MCF 10A (cell line): ENCODE results near the gene RAD51B. TPM values are rescaled to one million over a fixed set of nuclear protein-coding genes. Genes with fewer than 3 reads are reported as not detected.

Source experiments
- BruUV-seq: library from RNA; stranded (reverse); fragments of 400-500 nt; replicated peaks from 2 replicates; lab custom pipeline; 2021; lab: Mats Ljungman, UMichigan
- CTCF ChIA-PET: fragments of 300-600 bp; sonication (Branson Sonifier 250); formaldehyde crosslinking; extraction: SDS; loops from one replicate; lab custom pipeline; 2021; ENCODE audit warnings: antibody characterized with exemption, inconsistent platforms; lab: Yijun Ruan, JAX
- POLR2A ChIA-PET: fragments of 300-600, 350-650 bp; sonication (Branson Sonifier 250); formaldehyde crosslinking; extraction: SDS; loops from one replicate; lab custom pipeline; 2020; ENCODE audit warnings: antibody characterized with exemption, inconsistent platforms; lab: Yijun Ruan, JAX
- DNase-seq: peaks from one replicate; pipeline ENCODE4 v3.0.0-alpha.2; 2018; ENCODE audit not compliant: unreplicated experiment
- H3K27ac Mint-ChIP-seq: one replicate; pipeline ENCODE4 v1.8.0; 2022; ENCODE audit warnings: mild to moderate bottlenecking, low read depth, mixed read lengths; ENCODE audit not compliant: unreplicated experiment
- H3K27me3 Mint-ChIP-seq: one replicate; pipeline ENCODE4 v1.8.0; 2022; ENCODE audit warnings: mixed read lengths; ENCODE audit not compliant: insufficient read depth, unreplicated experiment
- H3K36me3 Mint-ChIP-seq: one replicate; pipeline ENCODE4 v1.8.0; 2022; ENCODE audit warnings: mild to moderate bottlenecking, moderate library complexity, mixed read lengths; ENCODE audit not compliant: insufficient read depth, unreplicated experiment
- H3K4me1 Mint-ChIP-seq: one replicate; pipeline ENCODE4 v1.8.0; 2022; ENCODE audit warnings: mixed read lengths; ENCODE audit not compliant: insufficient read depth, unreplicated experiment
- H3K4me3 Mint-ChIP-seq: one replicate; pipeline ENCODE4 v1.8.0; 2022; ENCODE audit warnings: mild to moderate bottlenecking, moderate library complexity, mixed read lengths; ENCODE audit not compliant: unreplicated experiment
- H3K9me3 Mint-ChIP-seq: one replicate; pipeline ENCODE4 v1.8.0; 2022; ENCODE audit warnings: mixed read lengths; ENCODE audit not compliant: unreplicated experiment
- intact Hi-C: fragments of 100-400 bp; cut with micrococcal nuclease; formaldehyde crosslinking; loops from 2 replicates; pipeline ENCODE4 v1.14.1; 2022
- total RNA-seq: library from RNA; stranded (reverse); gene quantifications from 2 replicates; pipeline ENCODE4 v1.2.3, GENCODE V29; 2022
- TF ChIP-seq, protein P1 (sequence below): fragments of 200-600 bp; IDR thresholded peaks from one replicate; pipeline ENCODE4 v1.8.0; 2022; ENCODE audit warnings: antibody characterized with exemption, mild to moderate bottlenecking; ENCODE audit not compliant: unreplicated experiment

RAD51B gene
- total RNA-seq, 1 experiment from 2014 or later, result 14.6 TPM

DNA sequence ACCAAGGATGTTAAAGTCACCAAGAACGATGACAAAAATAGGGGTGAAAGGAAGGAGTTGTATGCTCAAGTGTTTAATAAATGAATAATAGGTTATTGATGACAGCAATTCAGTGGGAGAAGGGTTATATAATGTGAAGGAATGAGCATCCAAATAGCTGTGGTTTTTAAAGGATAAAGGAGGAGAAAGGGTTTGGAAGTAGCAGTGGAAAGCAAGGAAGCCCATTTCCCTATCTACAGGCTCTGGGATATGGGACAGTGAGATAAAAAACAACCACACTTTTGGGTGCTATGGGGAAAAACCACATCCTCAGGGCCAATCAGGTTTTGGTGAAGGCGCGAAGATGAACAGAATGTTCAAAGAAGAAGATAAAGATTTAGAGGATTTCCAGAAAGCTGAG lies 714.7 kb downstream of the RAD51B start:
- H3K9me3 Mint-ChIP-seq, result peaks cover 28% of the 10 kb centered on the region
- ChIA-PET CTCF (interaction anchor here (0.6 to 2.2 kb wide), 6 partner anchors 14 to 301 kb away, joined by 3 to 8 read pairs (median 4); no protein-coding TSS in a partner anchor), POLR2A (interaction anchor here (0.7 to 6.7 kb wide), 13 partner anchors 7 to 284 kb away, joined by 3 to 60 read pairs (median 8); partner anchors contain the start of gene ZFP36L1)
- DNase-seq, result no peak
- peaks cover 26% of the 10 kb centered on the region for H3K4me1 Mint-ChIP-seq
- H3K27me3 Mint-ChIP-seq, result no peaks in the 10 kb centered on the region
- H3K4me3 Mint-ChIP-seq, result no peak overlapping the region
- H3K27ac Mint-ChIP-seq, result peak overlapping the region; percentile 72
- no peaks in the 10 kb centered on the region for H3K36me3 Mint-ChIP-seq
- no TSS peak for BruUV-seq
- intact Hi-C loops, result no loop called here
- TF ChIP-seq, protein P1, sequence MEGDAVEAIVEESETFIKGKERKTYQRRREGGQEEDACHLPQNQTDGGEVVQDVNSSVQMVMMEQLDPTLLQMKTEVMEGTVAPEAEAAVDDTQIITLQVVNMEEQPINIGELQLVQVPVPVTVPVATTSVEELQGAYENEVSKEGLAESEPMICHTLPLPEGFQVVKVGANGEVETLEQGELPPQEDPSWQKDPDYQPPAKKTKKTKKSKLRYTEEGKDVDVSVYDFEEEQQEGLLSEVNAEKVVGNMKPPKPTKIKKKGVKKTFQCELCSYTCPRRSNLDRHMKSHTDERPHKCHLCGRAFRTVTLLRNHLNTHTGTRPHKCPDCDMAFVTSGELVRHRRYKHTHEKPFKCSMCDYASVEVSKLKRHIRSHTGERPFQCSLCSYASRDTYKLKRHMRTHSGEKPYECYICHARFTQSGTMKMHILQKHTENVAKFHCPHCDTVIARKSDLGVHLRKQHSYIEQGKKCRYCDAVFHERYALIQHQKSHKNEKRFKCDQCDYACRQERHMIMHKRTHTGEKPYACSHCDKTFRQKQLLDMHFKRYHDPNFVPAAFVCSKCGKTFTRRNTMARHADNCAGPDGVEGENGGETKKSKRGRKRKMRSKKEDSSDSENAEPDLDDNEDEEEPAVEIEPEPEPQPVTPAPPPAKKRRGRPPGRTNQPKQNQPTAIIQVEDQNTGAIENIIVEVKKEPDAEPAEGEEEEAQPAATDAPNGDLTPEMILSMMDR, result no peak

DNA sequence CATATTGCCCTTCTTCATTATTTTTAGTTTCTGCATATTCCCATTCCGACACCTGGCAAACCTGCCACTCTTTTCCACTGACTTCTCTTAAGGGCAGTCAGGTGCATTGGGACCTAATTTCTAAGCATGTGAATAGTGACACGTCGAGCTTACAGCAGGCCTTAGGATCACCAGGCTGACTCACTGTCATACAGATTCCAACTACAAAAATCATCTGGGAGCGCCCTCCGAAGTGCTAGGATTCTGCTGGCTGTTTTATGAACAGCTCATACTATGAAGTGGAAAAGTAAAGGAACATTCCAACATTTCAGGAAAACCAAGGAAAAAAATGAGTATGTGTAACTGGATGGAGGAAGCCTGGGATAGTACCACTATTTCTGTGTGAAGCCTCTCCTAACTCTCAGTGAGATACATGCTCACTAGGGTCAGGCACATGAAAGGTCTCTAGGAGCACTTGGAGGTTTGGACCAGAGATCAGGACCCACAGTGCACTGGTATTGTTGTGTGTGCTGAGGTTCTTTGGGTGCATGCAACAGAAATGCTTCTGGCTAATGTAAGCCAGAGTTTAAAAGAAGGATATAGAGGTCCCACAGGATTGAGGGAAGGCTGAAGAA lies 715.9 kb downstream of the RAD51B start:
- no peaks in the 10 kb centered on the region for H3K36me3 Mint-ChIP-seq
- ChIA-PET CTCF (interaction anchor here (1.1 to 2.2 kb wide), 3 partner anchors 14 to 284 kb away, joined by 3 to 8 read pairs (median 3); no protein-coding TSS in a partner anchor), POLR2A (interaction anchor here (0.8 to 6.7 kb wide), 20 partner anchors 8 to 286 kb away, joined by 3 to 60 read pairs (median 6); partner anchors contain the start of gene ZFP36L1)
- peak overlapping the region; percentile 72 for H3K27ac Mint-ChIP-seq
- TF ChIP-seq, protein P1, result no peak
- DNase-seq, result peak; percentile 60
- H3K9me3 Mint-ChIP-seq, result peaks cover 22% of the 10 kb centered on the region
- intact Hi-C loops, result no loop called here
- no peaks in the 10 kb centered on the region for H3K27me3 Mint-ChIP-seq
- BruUV-seq, result TSS peak; percentile 92
- no peak overlapping the region for H3K4me3 Mint-ChIP-seq
- peaks cover 26% of the 10 kb centered on the region for H3K4me1 Mint-ChIP-seq

DNA sequence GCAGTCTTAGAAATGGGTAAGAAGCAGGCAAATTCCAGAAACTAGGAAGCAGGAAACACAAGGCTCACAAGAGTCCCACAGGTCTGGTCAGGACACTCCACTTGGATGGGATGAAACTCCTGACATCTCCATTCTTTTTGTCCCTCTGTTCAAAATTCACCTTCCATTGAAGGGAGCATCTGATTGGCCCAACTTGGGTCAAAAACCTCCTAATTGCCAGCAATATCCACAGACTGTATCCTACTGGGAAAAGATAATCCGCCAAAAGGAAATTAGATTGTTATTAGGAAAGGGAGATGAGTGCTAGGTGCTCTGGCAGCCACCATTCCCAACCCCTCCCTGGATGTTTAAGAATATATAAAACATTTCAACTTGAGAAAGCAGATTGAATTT lies 716.4 kb downstream of the RAD51B start:
- TF ChIP-seq, protein P1, result no peak
- ChIA-PET CTCF (interaction anchor here (0.7 kb wide), 1 partner anchor 603 kb away, joined by 3 read pairs; no protein-coding TSS in a partner anchor), POLR2A (interaction anchor here (0.8 to 6.7 kb wide), 17 partner anchors 7 to 286 kb away, joined by 3 to 60 read pairs (median 6); partner anchors contain the start of gene ZFP36L1)
- Mint-ChIP-seq H3K4me1 (peaks cover 26% of the 10 kb centered on the region), H3K4me3 (no peak overlapping the region), H3K9me3 (peaks cover 17% of the 10 kb centered on the region), H3K27ac (peak overlapping the region; percentile 72), H3K27me3 (no peaks in the 10 kb centered on the region), H3K36me3 (no peaks in the 10 kb centered on the region)
- BruUV-seq, result no TSS peak
- no peak for DNase-seq
- intact Hi-C loops, result no loop called here

DNA sequence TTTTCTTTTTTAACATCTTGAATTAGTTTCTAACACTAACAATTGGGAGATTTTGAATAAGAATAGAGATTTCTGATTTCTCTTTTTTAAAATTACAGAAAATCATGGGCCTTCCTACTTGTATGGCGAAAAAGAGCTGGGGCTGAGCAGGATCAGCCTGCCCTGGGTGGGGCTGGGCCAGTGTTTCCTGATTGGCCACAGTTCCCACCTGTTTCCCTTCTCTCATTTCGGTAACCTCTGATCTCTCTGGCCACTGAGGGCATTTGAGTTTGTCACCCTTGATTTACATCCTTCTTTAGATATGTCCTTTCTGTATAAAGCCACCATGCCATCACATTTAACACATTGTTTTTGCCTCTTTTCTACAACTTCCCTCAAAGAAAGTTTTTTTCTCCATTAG lies 719.1 kb downstream of the RAD51B start:
- Mint-ChIP-seq H3K4me1 (peaks cover 31% of the 10 kb centered on the region), H3K4me3 (no peak overlapping the region), H3K9me3 (peaks cover 8% of the 10 kb centered on the region), H3K36me3 (peaks cover 5% of the 10 kb centered on the region), H3K27me3 (no peaks in the 10 kb centered on the region), H3K27ac (no peak overlapping the region)
- ChIA-PET CTCF (interaction anchor here (0.7 to 1.4 kb wide), 5 partner anchors 18 to 250 kb away, joined by 3 to 7 read pairs (median 3); no protein-coding TSS in a partner anchor), POLR2A (interaction anchor here (0.6 to 6.7 kb wide), 5 partner anchors 9 to 357 kb away, joined by 3 to 60 read pairs (median 4); partner anchors contain the start of gene ZFP36L1)
- intact Hi-C loops, result no loop called here
- DNase-seq, result no peak
- TF ChIP-seq, protein P1, result no peak
- BruUV-seq, result no TSS peak
